ENCODE data around the gene PEPD. TPM values are rescaled to one million over a fixed set of nuclear protein-coding genes. Genes with fewer than 3 reads are reported as not detected.

The PEPD gene
- total RNA-seq, 2 donors from 2014 or later = 52.2 to 67.9 TPM

DNA sequence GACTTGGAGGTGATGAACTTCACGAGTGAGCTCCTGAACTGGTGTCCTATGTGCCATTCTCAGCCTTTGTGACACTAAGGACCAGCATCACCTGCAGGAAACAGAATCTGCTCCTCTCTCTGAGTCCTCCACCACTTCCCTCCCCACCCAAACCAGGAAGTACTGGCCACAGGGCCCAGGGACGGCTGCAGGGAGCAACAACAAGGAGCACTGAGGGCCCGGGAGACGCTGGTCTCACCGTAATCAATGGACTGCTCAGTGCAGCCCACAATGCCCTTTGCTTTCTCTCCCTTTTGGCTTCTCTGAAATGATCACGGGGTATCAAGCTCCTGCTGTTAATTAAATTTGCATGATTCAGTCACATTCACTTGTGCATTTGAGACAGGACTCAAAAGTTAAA is 18.6 kb downstream of the PEPD start:
- Mint-ChIP-seq H3K4me3 (no peak overlapping the region), H3K27ac (no peak overlapping the region), H3K36me3 (ENCODE audit: low read depth) (peaks cover 19% of the 10 kb centered on the region), H3K9me3 (no peaks in the 10 kb centered on the region), H3K27me3 (ENCODE audit: insufficient read depth) (no peaks in the 10 kb centered on the region), H3K4me1 (no peaks in the 10 kb centered on the region)
- Histone ChIP-seq H3K27ac (ENCODE audit: low read depth, low read length) (peak overlapping the region; percentile 83), H3K4me3 (ENCODE audit: low read length) (no peak overlapping the region), H3K4me1 (ENCODE audit: control insufficient read depth, insufficient read depth, low read length) (no peaks in the 10 kb centered on the region), H3K27me3 (ENCODE audit: control insufficient read depth, insufficient read depth, low read length, poor library complexity, severe bottlenecking) (no peaks in the 10 kb centered on the region), H3K9me3 (ENCODE audit: control insufficient read depth, low read length) (no peaks in the 10 kb centered on the region), H3K9ac (ENCODE audit: extremely low read depth, low read length, poor library complexity, severe bottlenecking) (no peak overlapping the region), H3K36me3 (ENCODE audit: control insufficient read depth, insufficient read depth, low read length) (peaks cover 4% of the 10 kb centered on the region)
- 87 to 89% methylated on average over 5 to 6 of the region's 6 CpGs for WGBS, 2 experiments (ENCODE audit: insufficient coverage in 1 of 2, insufficient read length in 1 of 2)
- no peak for DNase-seq
- TF ChIP-seq, protein P1, sequence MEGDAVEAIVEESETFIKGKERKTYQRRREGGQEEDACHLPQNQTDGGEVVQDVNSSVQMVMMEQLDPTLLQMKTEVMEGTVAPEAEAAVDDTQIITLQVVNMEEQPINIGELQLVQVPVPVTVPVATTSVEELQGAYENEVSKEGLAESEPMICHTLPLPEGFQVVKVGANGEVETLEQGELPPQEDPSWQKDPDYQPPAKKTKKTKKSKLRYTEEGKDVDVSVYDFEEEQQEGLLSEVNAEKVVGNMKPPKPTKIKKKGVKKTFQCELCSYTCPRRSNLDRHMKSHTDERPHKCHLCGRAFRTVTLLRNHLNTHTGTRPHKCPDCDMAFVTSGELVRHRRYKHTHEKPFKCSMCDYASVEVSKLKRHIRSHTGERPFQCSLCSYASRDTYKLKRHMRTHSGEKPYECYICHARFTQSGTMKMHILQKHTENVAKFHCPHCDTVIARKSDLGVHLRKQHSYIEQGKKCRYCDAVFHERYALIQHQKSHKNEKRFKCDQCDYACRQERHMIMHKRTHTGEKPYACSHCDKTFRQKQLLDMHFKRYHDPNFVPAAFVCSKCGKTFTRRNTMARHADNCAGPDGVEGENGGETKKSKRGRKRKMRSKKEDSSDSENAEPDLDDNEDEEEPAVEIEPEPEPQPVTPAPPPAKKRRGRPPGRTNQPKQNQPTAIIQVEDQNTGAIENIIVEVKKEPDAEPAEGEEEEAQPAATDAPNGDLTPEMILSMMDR (conservative IDR thresholded peaks at IDR 0.05) = no peak

DNA sequence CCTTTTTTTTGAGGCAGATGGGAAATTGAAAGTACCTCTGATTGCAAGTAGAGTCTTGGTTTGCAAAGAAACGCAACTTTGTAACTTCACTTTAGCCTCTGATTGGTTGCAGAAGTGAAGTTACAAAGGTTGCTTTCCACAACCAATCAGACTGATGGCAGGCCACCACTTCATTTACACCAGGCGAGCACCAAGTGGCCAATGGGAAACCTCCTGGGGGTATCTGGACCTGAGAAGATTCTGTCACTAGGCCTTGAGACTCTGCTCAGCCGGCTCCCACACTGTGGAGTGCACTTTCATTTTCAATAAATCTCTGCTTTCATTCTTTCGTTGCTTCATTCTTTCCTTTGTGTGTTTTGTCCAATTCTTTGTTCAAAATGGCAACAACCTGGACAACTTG is 19.1 kb downstream of the PEPD start:
- Histone ChIP-seq H3K36me3 (ENCODE audit: control insufficient read depth, insufficient read depth, low read length) (peaks cover 4% of the 10 kb centered on the region), H3K27me3 (ENCODE audit: control insufficient read depth, insufficient read depth, low read length, poor library complexity, severe bottlenecking) (no peaks in the 10 kb centered on the region), H3K4me1 (ENCODE audit: control insufficient read depth, insufficient read depth, low read length) (no peaks in the 10 kb centered on the region), H3K27ac (ENCODE audit: low read depth, low read length) (no peak overlapping the region), H3K4me3 (ENCODE audit: low read length) (no peak overlapping the region), H3K9me3 (ENCODE audit: control insufficient read depth, low read length) (no peaks in the 10 kb centered on the region), H3K9ac (ENCODE audit: extremely low read depth, low read length, poor library complexity, severe bottlenecking) (no peak overlapping the region)
- Mint-ChIP-seq H3K27me3 (ENCODE audit: insufficient read depth) (no peaks in the 10 kb centered on the region), H3K36me3 (ENCODE audit: low read depth) (peaks cover 19% of the 10 kb centered on the region), H3K4me1 (no peaks in the 10 kb centered on the region), H3K27ac (no peak overlapping the region), H3K4me3 (no peak overlapping the region), H3K9me3 (no peaks in the 10 kb centered on the region)
- TF ChIP-seq, protein P1 (conservative IDR thresholded peaks at IDR 0.05) = no peak
- WGBS, 2 experiments (ENCODE audit: insufficient coverage in 1 of 2, insufficient read length in 1 of 2) = 93 to 100% methylated on average over 3 to 4 of the region's 4 CpGs
- DNase-seq = no peak

DNA sequence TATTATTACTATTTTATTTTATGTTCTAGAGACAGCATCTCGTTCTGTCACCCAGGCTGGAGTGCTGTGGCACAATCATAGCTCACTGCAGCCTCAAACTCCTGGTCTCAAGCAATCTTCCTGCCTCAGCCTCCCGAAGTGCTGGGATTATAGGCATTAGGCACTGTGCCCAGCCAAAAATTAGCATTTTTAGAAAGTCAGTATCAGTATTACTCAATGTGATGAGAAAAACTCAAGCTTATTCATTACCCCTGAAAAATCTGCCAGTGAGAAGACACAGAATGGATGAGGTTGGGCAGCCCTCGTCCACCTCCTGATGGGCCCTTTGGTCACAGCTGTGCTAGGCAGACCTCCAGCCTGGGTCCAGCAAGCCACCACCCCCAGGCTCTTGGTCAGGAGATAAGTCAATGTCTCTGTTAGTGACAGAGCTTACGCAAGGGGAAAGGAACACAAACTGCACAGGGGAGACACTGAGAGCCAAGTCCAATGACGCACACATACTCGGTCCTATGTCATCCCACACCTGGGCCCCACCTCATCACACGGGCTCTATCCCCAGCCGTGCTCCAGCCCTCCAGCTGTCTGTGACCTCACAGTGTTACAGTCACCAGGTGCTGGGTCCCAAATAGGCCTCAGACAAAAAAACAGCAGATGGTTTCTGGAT is 19.8 kb downstream of the PEPD start:
- 90 to 100% methylated on average over 1 to 8 of the region's 8 CpGs for WGBS, 2 experiments (ENCODE audit: insufficient coverage in 1 of 2, insufficient read length in 1 of 2)
- TF ChIP-seq, protein P1 (conservative IDR thresholded peaks at IDR 0.05) = no peak
- H3K36me3 Mint-ChIP-seq (ENCODE audit: low read depth) = peaks cover 23% of the 10 kb centered on the region
- DNase-seq = no peak
- no peak overlapping the region for H3K27ac ChIP-seq (ENCODE audit: low read depth, low read length)
- H3K27ac Mint-ChIP-seq = no peak overlapping the region
- H3K27me3 Mint-ChIP-seq (ENCODE audit: insufficient read depth) = no peaks in the 10 kb centered on the region
- no peaks in the 10 kb centered on the region for H3K27me3 ChIP-seq (ENCODE audit: control insufficient read depth, insufficient read depth, low read length, poor library complexity, severe bottlenecking)
- peaks cover 4% of the 10 kb centered on the region for H3K36me3 ChIP-seq (ENCODE audit: control insufficient read depth, insufficient read depth, low read length)
- H3K4me1 ChIP-seq (ENCODE audit: control insufficient read depth, insufficient read depth, low read length) = no peaks in the 10 kb centered on the region
- H3K4me1 Mint-ChIP-seq = no peaks in the 10 kb centered on the region
- H3K9me3 ChIP-seq (ENCODE audit: control insufficient read depth, low read length) = no peaks in the 10 kb centered on the region
- no peaks in the 10 kb centered on the region for H3K9me3 Mint-ChIP-seq
- no peak overlapping the region for H3K4me3 Mint-ChIP-seq
- H3K9ac ChIP-seq (ENCODE audit: extremely low read depth, low read length, poor library complexity, severe bottlenecking) = no peak overlapping the region
- H3K4me3 ChIP-seq (ENCODE audit: low read length) = no peak overlapping the region

Data from endodermal cell (in vitro differentiated cells).